Measurements from ENCODE around the gene CATSPERB. TPM values are rescaled to one million over a fixed set of nuclear protein-coding genes. Genes with fewer than 3 reads are reported as not detected.
"Not testable (repeated sequence)": the region's sequence is repeated elsewhere in the genome, so short reads cannot be mapped to it uniquely, and the experiment has no call there.

Gene CATSPERB
- polyA plus RNA-seq, 12 donors, result 0.10 to 1.6 (median 0.39) TPM; not detected in 2

- no peak for DNase-seq
These were observed 1.1 kb upstream of the CATSPERB start for GRCh38 chr14:91732859-91733477.

- no peak for DNase-seq
These were observed 553 bp upstream of the CATSPERB start for GRCh38 chr14:91732439-91732838.

- no peak for DNase-seq
These were observed 868 bp downstream of the CATSPERB start for GRCh38 chr14:91731018-91731417.

GRCh38 chr14:91729756-91730155, 2.1 kb downstream of the CATSPERB start:
- no peak for DNase-seq

GRCh38 chr14:91728616-91729183, 3.2 kb downstream of the CATSPERB start:
- no peak for DNase-seq

GRCh38 chr14:91727121-91727520, 4.8 kb downstream of the CATSPERB start:
- DNase-seq, result no peak

- DNase-seq, result no peak
These were observed 8.4 kb downstream of the CATSPERB start for GRCh38 chr14:91723501-91723900.

- DNase-seq, result no peak
These were observed 9.5 kb downstream of the CATSPERB start for GRCh38 chr14:91722386-91722785.

- DNase-seq, result no peak
These were observed 12.0 kb downstream of the CATSPERB start for GRCh38 chr14:91719839-91720238.

GRCh38 chr14:91716999-91717398, 14.9 kb downstream of the CATSPERB start:
- DNase-seq, result no peak

GRCh38 chr14:91714805-91715204, 17.1 kb downstream of the CATSPERB start:
- DNase-seq, result no peak

- DNase-seq, result no peak
These were observed 23.1 kb downstream of the CATSPERB start for GRCh38 chr14:91708795-91709194.

GRCh38 chr14:91706996-91707395, 24.9 kb downstream of the CATSPERB start:
- no peak for DNase-seq

- DNase-seq, result no peak
These were observed 37.2 kb downstream of the CATSPERB start for GRCh38 chr14:91694643-91695042.

GRCh38 chr14:91693346-91693745, 38.5 kb downstream of the CATSPERB start:
- DNase-seq, result no peak

GRCh38 chr14:91692075-91692474, 39.8 kb downstream of the CATSPERB start:
- no peak for DNase-seq

- no peak for DNase-seq
These were observed 42.3 kb downstream of the CATSPERB start for GRCh38 chr14:91689608-91690007.

- not testable (repeated sequence) for DNase-seq
These were observed 44.5 kb downstream of the CATSPERB start for GRCh38 chr14:91687436-91687835.

GRCh38 chr14:91685600-91685999, 46.3 kb downstream of the CATSPERB start:
- no peak for DNase-seq

GRCh38 chr14:91681893-91682563, 49.9 kb downstream of the CATSPERB start:
- DNase-seq, result no peak

GRCh38 chr14:91681118-91681517, 50.8 kb downstream of the CATSPERB start:
- no peak for DNase-seq

- DNase-seq, result no peak
These were observed 52.6 kb downstream of the CATSPERB start for GRCh38 chr14:91679273-91679672.

GRCh38 chr14:91677687-91678086, 54.2 kb downstream of the CATSPERB start:
- not testable (repeated sequence) for DNase-seq
